HepG2 (cell line): ENCODE data around the gene UMOD. TPM values are rescaled to one million over a fixed set of nuclear protein-coding genes. Genes with fewer than 3 reads are reported as not detected.
A peak's percentile ranks its signal among the peaks of the same experiment; 100 is the strongest.

Experiments
- BRD4 ChIP-seq: sonication (generic); formaldehyde crosslinking; IDR thresholded peaks from 2 replicates; pipeline ENCODE4 v1.4.0; 2020; ENCODE audit warnings: missing genetic modification reagents
- CHCHD3 ChIP-seq: sonication (generic); formaldehyde crosslinking; IDR thresholded peaks from 2 replicates; pipeline ENCODE4 v1.8.0; 2022; ENCODE audit warnings: mild to moderate bottlenecking, missing genetic modification reagents, moderate library complexity
- ERF ChIP-seq: IDR thresholded peaks from 2 replicates; pipeline ENCODE4 v1.6.1; 2018; ENCODE audit warnings: missing biosample characterization, missing genetic modification reagents
- FLYWCH1 ChIP-seq: sonication (generic); formaldehyde crosslinking; IDR thresholded peaks from 2 replicates; pipeline ENCODE4 v1.8.1; 2023; ENCODE audit warnings: mild to moderate bottlenecking, missing genetic modification reagents
- FOXA3 ChIP-seq: IDR thresholded peaks from 2 replicates; pipeline ENCODE4 v1.6.1; 2016; ENCODE audit warnings: missing genetic modification reagents, missing compliant biosample characterization
- HNRNPK ChIP-seq: fragments of 200-400 bp; formaldehyde crosslinking; IDR thresholded peaks from 2 replicates; pipeline ENCODE4 v1.6.1; 2018; ENCODE audit warnings: low read length, low read depth, moderate library complexity, mild to moderate bottlenecking; ENCODE audit not compliant: poor library complexity, severe bottlenecking
- KDM5B ChIP-seq: sonication (generic); formaldehyde crosslinking; IDR thresholded peaks from 2 replicates; pipeline ENCODE4 v1.4.0; 2020; ENCODE audit warnings: missing genetic modification reagents, mild to moderate bottlenecking, borderline replicate concordance
- MAFK ChIP-seq, 2 experiments: IDR thresholded peaks in 1 of 2; conservative IDR thresholded peaks in 1 of 2; 2 replicates each; pipeline ENCODE4 v1.6.1; 2011; ENCODE audit warnings: improper control_type of control experiment in 2 of 2, low read length in 2 of 2
- MED1 ChIP-seq: sonication (generic); formaldehyde crosslinking; IDR thresholded peaks from 2 replicates; pipeline ENCODE4 v1.4.0; 2020; ENCODE audit warnings: missing genetic modification reagents
- SAP130 ChIP-seq: IDR thresholded peaks from 2 replicates; pipeline ENCODE4 v1.6.1; 2016; ENCODE audit warnings: low read depth
- TBL1XR1 ChIP-seq: fragments of 150-350 bp; IDR thresholded peaks from 2 replicates; pipeline ENCODE4 v1.6.1; 2014; ENCODE audit warnings: borderline replicate concordance, low read length; ENCODE audit not compliant: partially characterized antibody
- TCF12 ChIP-seq, 2 experiments: fragments of 450-650 bp in 1 of 2; sonication (generic) in 1 of 2; formaldehyde crosslinking in 1 of 2; IDR thresholded peaks; 2 replicates each; pipeline versions ENCODE4 v1.6.1 to v1.8.0; 2017 to 2022; ENCODE audit warnings: antibody characterized with exemption in 1 of 2, mild to moderate bottlenecking in 1 of 2, missing genetic modification reagents in 1 of 2, moderate library complexity in 1 of 2
- TMF1 ChIP-seq: sonication (generic); formaldehyde crosslinking; IDR thresholded peaks from 2 replicates; pipeline ENCODE4 v1.8.1; 2022; ENCODE audit warnings: low read depth, missing genetic modification reagents
- U2AF2 ChIP-seq: fragments of 200-400 bp; formaldehyde crosslinking; IDR thresholded peaks from 2 replicates; pipeline ENCODE4 v1.6.1; 2017; ENCODE audit warnings: low read depth, mild to moderate bottlenecking, low read length
- ZNF251 ChIP-seq: sonication (generic); formaldehyde crosslinking; IDR thresholded peaks from 2 replicates; pipeline ENCODE4 v1.9.0; 2021; ENCODE audit warnings: mild to moderate bottlenecking, missing genetic modification reagents
- ZNF329 ChIP-seq: sonication (generic); formaldehyde crosslinking; IDR thresholded peaks from 2 replicates; pipeline ENCODE4 v1.9.0; 2021; ENCODE audit warnings: low read depth, mild to moderate bottlenecking, missing genetic modification reagents
- ZNF644 ChIP-seq: IDR thresholded peaks from 2 replicates; pipeline ENCODE4 v1.6.1; 2016; ENCODE audit warnings: low read depth
- ZNF724P ChIP-seq: sonication (generic); formaldehyde crosslinking; IDR thresholded peaks from 2 replicates; pipeline ENCODE4 v1.8.0; 2022; ENCODE audit warnings: missing genetic modification reagents, borderline replicate concordance
- ZNF792 ChIP-seq: IDR thresholded peaks from 2 replicates; pipeline ENCODE4 v1.6.1; 2016
- polyA plus RNA-seq, 8 experiments: library from polyadenylated mRNA; depleted of rRNA in 3 of 8; stranded (reverse) in 7 of 8; unstranded in 1 of 8; fragments of >200 nt; fragmentation: Illumina TruSeq in 4 of 8; extraction: Trizol in 4 of 8; gene quantifications; 2 replicates each; pipeline versions ENCODE4 v1.2.1 to v1.2.3, GENCODE V29; 2011 to 2016; ENCODE audit warnings: low read depth in 4 of 8, missing spikeins in 1 of 8, mixed read lengths in 1 of 8; ENCODE audit not compliant: insufficient read depth in 1 of 8
- total RNA-seq, 5 experiments: library from RNA; depleted of rRNA; stranded (reverse); fragments of >200 nt; fragmentation: Illumina TruSeq; extraction: Trizol; gene quantifications; 2 replicates each; pipeline ENCODE4 v1.2.3, GENCODE V29; 2016; ENCODE audit warnings: low read depth in 1 of 5
- TF ChIP-seq, protein P1 (sequence below): sonication (generic); formaldehyde crosslinking; IDR thresholded peaks from 2 replicates; pipeline ENCODE4 v1.9.0; 2021; ENCODE audit warnings: missing genetic modification reagents, mild to moderate bottlenecking, borderline replicate concordance
- TF ChIP-seq, protein P2 (sequence below): sonication (generic); formaldehyde crosslinking; IDR thresholded peaks from 2 replicates; pipeline ENCODE4 v1.4.0; 2020; ENCODE audit warnings: mild to moderate bottlenecking, missing genetic modification reagents
- TF ChIP-seq, protein P3 (sequence below): sonication (generic); formaldehyde crosslinking; IDR thresholded peaks from 2 replicates; pipeline ENCODE4 v1.5.1; 2020; ENCODE audit warnings: mild to moderate bottlenecking, missing genetic modification reagents, moderate library complexity
- TF ChIP-seq, protein P4 (sequence below): sonication (generic); formaldehyde crosslinking; IDR thresholded peaks from 2 replicates; pipeline ENCODE4 v1.5.1; 2020; ENCODE audit warnings: mild to moderate bottlenecking, moderate library complexity, missing genetic modification reagents
- TF ChIP-seq, protein P5 (sequence below): sonication (generic); formaldehyde crosslinking; IDR thresholded peaks from 2 replicates; pipeline ENCODE4 v1.5.1; 2020; ENCODE audit warnings: missing genetic modification reagents, mild to moderate bottlenecking, borderline replicate concordance

UMOD gene
- total and polyA plus RNA-seq, 2 of the 13 experiments (the other 11 are each of a cell fraction or from before 2014, with no cell fraction given) = not detected

DNA sequence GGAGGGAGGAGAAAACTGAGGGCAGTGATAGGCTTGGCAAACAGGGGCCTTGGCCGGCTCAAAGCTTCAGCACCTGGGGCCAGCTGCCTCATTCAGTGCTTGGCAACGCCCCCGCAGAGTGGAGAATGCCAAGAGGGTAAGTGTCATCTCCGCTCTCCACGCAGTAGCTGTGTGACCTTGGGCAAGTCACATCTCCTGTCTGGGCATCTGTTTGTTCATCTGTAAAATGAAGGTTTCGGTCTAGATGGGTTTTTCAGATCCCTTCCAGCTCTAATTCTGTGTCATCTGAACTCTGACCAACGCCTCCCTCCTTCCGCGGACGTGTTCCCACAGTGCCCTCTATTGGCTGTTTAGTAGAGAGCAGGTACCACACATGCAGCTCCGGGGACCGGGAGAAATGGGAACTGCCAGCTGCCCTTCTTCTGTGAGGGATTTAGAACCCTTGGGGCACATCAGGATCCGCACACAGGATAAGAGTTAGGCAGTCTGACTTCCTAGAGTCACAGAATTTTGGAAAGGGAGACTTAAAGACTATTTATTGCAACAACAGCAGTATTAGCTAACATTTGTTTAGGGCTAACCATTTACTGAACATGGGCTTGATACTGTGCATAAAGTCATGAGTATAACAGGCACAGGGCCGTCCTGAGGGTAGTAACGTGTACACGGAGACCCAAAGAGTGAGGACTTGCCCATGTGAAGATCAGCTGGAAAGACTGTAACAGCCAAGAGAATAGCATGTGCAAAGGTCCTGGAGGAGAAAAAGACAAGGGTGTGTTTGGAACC is 52.0 kb downstream of the UMOD start (continued):
- TF ChIP-seq, protein P1, sequence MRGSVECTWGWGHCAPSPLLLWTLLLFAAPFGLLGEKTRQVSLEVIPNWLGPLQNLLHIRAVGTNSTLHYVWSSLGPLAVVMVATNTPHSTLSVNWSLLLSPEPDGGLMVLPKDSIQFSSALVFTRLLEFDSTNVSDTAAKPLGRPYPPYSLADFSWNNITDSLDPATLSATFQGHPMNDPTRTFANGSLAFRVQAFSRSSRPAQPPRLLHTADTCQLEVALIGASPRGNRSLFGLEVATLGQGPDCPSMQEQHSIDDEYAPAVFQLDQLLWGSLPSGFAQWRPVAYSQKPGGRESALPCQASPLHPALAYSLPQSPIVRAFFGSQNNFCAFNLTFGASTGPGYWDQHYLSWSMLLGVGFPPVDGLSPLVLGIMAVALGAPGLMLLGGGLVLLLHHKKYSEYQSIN = no peak
- no peak for TF ChIP-seq BRD4 (CRISPR knock-in tag)
- TF ChIP-seq ERF = peak; percentile 70; the same call in 1 of the 2 replicates
- no peak for TF ChIP-seq U2AF2
- TF ChIP-seq CHCHD3 (CRISPR knock-in tag) = no peak
- TF ChIP-seq KDM5B (CRISPR knock-in tag) = no peak
- no peak for TF ChIP-seq TCF12 (IDR thresholded peaks at IDR 0.05)
- TF ChIP-seq TCF12 (CRISPR knock-in tag; IDR thresholded peaks at IDR 0.05) = no peak
- TF ChIP-seq, protein P2, sequence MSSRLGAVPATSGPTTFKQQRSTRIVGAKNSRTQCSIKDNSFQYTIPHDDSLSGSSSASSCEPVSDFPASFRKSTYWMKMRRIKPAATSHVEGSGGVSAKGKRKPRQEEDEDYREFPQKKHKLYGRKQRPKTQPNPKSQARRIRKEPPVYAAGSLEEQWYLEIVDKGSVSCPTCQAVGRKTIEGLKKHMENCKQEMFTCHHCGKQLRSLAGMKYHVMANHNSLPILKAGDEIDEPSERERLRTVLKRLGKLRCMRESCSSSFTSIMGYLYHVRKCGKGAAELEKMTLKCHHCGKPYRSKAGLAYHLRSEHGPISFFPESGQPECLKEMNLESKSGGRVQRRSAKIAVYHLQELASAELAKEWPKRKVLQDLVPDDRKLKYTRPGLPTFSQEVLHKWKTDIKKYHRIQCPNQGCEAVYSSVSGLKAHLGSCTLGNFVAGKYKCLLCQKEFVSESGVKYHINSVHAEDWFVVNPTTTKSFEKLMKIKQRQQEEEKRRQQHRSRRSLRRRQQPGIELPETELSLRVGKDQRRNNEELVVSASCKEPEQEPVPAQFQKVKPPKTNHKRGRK (CRISPR knock-in tag) = no peak
- no peak for TF ChIP-seq FOXA3 (CRISPR knock-in tag)
- TF ChIP-seq ZNF792 (CRISPR knock-in tag) = no peak
- TF ChIP-seq TMF1 (CRISPR knock-in tag) = no peak
- TF ChIP-seq MAFK (conservative IDR thresholded peaks at IDR 0.05 in 1 of 2, IDR thresholded peaks at IDR 0.05 in 1 of 2; ENCODE audit: low read length in 2 of 2) = peak in 1 of 2 experiments; percentile 54; a peak in 2 of 4 replicates
- TF ChIP-seq FLYWCH1 (CRISPR knock-in tag) = no peak
- TF ChIP-seq ZNF644 (CRISPR knock-in tag) = peak; percentile 56; the same call in 1 of the 2 replicates
- no peak for TF ChIP-seq TBL1XR1
- no peak for TF ChIP-seq ZNF724P (CRISPR knock-in tag)
- TF ChIP-seq, protein P3, sequence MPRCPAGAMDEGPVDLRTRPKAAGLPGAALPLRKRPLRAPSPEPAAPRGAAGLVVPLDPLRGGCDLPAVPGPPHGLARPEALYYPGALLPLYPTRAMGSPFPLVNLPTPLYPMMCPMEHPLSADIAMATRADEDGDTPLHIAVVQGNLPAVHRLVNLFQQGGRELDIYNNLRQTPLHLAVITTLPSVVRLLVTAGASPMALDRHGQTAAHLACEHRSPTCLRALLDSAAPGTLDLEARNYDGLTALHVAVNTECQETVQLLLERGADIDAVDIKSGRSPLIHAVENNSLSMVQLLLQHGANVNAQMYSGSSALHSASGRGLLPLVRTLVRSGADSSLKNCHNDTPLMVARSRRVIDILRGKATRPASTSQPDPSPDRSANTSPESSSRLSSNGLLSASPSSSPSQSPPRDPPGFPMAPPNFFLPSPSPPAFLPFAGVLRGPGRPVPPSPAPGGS (CRISPR knock-in tag) = no peak
- TF ChIP-seq ZNF251 (CRISPR knock-in tag) = no peak
- TF ChIP-seq HNRNPK = no peak
- no peak for TF ChIP-seq ZNF329
- TF ChIP-seq SAP130 = no peak
- TF ChIP-seq MED1 = no peak
- TF ChIP-seq, protein P4, sequence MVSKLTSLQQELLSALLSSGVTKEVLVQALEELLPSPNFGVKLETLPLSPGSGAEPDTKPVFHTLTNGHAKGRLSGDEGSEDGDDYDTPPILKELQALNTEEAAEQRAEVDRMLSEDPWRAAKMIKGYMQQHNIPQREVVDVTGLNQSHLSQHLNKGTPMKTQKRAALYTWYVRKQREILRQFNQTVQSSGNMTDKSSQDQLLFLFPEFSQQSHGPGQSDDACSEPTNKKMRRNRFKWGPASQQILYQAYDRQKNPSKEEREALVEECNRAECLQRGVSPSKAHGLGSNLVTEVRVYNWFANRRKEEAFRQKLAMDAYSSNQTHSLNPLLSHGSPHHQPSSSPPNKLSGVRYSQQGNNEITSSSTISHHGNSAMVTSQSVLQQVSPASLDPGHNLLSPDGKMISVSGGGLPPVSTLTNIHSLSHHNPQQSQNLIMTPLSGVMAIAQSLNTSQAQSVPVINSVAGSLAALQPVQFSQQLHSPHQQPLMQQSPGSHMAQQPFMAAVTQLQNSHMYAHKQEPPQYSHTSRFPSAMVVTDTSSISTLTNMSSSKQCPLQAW (CRISPR knock-in tag) = peak; percentile 79; the same call in 1 of the 2 replicates
- TF ChIP-seq, protein P5, sequence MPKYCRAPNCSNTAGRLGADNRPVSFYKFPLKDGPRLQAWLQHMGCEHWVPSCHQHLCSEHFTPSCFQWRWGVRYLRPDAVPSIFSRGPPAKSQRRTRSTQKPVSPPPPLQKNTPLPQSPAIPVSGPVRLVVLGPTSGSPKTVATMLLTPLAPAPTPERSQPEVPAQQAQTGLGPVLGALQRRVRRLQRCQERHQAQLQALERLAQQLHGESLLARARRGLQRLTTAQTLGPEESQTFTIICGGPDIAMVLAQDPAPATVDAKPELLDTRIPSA (CRISPR knock-in tag) = no peak
